Tibial nerve (tissue), 3 donors: Measurements from ENCODE around the gene ASXL1.

ENCODE experiments used
- CTCF ChIP-seq, 5 experiments: fragments of 200-600 bp in 3 of 5; fragments of 450-650 bp in 2 of 5; sonication (generic) in 3 of 5; IDR thresholded peaks; one replicate each; pipeline ENCODE4 v1.5.1; 2016 to 2019; ENCODE audit warnings: antibody characterized with exemption in 5 of 5, mild to moderate bottlenecking in 3 of 5, moderate library complexity in 2 of 5
- POLR2A ChIP-seq, 2 donors: fragments of 450-650 bp; IDR thresholded peaks; one replicate each; pipeline ENCODE4 v1.6.1; 2017; ENCODE audit warnings: antibody characterized with exemption in 2 of 2, mild to moderate bottlenecking in 2 of 2, moderate library complexity in 2 of 2

DNA sequence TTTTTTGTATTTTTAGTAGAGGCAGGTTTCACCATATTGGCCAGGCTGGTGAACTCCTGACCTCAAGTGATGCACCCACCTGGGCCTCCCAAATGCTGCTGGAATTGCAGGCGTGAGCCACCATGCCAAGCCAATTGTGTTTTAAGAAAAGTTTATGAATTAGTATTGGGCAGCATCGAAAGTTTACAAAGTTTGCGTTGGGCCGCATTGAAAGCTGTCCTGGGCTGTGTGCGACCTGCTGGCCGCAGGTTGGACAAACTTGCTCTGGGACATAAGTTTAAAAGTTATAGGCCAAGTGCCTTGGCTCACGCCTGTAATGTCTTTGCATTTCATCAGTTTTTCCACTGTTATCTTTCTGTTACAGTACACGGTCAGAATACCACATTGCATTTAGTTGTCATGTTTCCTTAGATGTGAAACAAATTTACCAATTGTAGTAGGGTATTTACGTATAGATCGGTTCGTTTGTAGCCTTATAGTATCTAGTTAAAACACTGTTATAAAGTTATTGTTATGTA, 39.5 kb downstream of the ASXL1 start:
- no peak for TF ChIP-seq CTCF (IDR thresholded peaks at IDR 0.05)
- no peak for TF ChIP-seq POLR2A (IDR thresholded peaks at IDR 0.05)
